Adipocyte (in vitro differentiated cells): Measurements from ENCODE around the gene CFAP74.

Experiments
- DNase-seq: peaks from one replicate; pipeline ENCODE4 v3.0.0-alpha.2; 2015; ENCODE audit warnings: low read depth
- H3K27me3 ChIP-seq: replicated peaks from 2 replicates; pipeline ENCODE4 v1.7.0; 2013; ENCODE audit warnings: mild to moderate bottlenecking, low read length, moderate library complexity; ENCODE audit not compliant: control insufficient read depth, insufficient read depth
- H3K36me3 ChIP-seq: 2 replicates; pipeline ENCODE4 v1.7.0; 2013; ENCODE audit warnings: low read length, mild to moderate bottlenecking, moderate library complexity; ENCODE audit not compliant: control insufficient read depth, insufficient read depth, severe bottlenecking
- H3K4me1 ChIP-seq: 2 replicates; pipeline ENCODE4 v1.7.0; 2013; ENCODE audit warnings: mild to moderate bottlenecking, low read length, moderate library complexity; ENCODE audit not compliant: control insufficient read depth, insufficient read depth
- H3K4me3 ChIP-seq: 2 replicates; pipeline ENCODE4 v1.7.0; 2013; ENCODE audit warnings: mild to moderate bottlenecking, low read length, moderate library complexity
- H3K9ac ChIP-seq: 2 replicates; pipeline ENCODE4 v1.7.0; 2013; ENCODE audit warnings: mild to moderate bottlenecking, low read length, moderate library complexity
- H3K9me3 ChIP-seq: 2 replicates; pipeline ENCODE4 v1.7.0; 2013; ENCODE audit warnings: mild to moderate bottlenecking, low read length, moderate library complexity; ENCODE audit not compliant: control insufficient read depth

Gene CFAP74

DNA sequence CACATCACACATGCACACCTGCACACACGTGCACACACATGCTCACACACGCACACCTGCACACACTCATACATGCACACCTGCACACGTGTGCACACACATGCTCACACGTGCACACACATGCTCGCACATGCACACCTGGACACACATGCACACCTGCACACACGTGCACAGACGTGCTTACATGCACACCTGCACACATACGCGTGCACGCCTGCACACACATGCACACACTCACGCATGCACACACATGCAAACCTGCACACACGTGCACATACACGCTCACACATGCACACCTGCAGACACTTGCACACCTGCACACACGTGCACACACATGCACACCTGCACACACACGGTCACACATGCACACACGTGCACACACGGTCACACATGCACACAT lies 32.6 kb downstream of the CFAP74 start:
- peaks cover 10% of the 10 kb centered on the region for H3K9me3 ChIP-seq
- H3K27me3 ChIP-seq: peaks cover 45% of the 10 kb centered on the region
- H3K9ac ChIP-seq: no peak overlapping the region
- H3K36me3 ChIP-seq: no peaks in the 10 kb centered on the region
- no peak for DNase-seq
- H3K4me1 ChIP-seq: no peaks in the 10 kb centered on the region
- H3K4me3 ChIP-seq: no peak overlapping the region

DNA sequence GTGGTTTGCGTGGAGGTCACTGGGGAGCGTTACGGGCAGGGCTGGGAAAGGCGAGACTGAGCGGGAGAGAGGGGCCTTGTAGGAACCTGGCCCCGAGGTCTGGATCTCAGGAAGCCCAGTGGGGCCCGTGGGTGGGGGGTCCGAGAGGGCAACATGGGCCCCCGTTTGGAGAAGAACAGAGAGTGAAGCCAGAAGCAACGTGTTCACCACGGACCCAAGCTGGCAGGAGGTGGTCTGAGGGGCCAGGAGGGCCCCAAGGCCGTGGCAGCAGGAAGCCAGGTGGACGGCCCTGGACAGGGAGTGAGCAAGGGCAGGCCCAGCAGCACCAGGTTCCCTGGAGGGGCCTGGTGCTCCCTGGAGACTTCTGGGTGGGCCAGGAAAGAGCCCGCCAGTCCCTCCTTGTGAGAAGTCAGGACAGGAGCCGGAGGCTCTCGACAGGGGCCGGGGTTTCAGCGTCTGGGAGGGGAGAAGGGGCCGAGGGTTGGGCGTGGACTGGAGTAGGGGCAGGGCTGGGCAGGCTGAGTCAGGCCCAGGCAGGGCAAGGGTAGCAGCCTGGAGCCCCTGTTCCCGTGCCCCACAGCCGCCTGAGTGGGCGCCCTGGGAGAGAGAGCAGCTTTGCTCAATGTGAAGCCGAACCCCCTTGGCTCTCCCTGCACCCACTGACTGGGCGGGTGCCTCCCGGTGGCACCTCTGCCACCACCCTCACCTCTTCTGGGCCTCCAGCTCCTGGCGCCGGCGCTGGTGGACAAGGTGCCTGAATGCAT lies 33.5 kb downstream of the CFAP74 start:
- Histone ChIP-seq H3K4me1 (no peaks in the 10 kb centered on the region), H3K36me3 (no peaks in the 10 kb centered on the region), H3K9ac (no peak overlapping the region), H3K9me3 (peaks cover 3% of the 10 kb centered on the region), H3K4me3 (no peak overlapping the region), H3K27me3 (peaks cover 47% of the 10 kb centered on the region)
- DNase-seq: no peak

GRCh38 chr1:1969505-1969900 lies 34.1 kb downstream of the CFAP74 start:
- no peak overlapping the region for H3K9ac ChIP-seq

DNA sequence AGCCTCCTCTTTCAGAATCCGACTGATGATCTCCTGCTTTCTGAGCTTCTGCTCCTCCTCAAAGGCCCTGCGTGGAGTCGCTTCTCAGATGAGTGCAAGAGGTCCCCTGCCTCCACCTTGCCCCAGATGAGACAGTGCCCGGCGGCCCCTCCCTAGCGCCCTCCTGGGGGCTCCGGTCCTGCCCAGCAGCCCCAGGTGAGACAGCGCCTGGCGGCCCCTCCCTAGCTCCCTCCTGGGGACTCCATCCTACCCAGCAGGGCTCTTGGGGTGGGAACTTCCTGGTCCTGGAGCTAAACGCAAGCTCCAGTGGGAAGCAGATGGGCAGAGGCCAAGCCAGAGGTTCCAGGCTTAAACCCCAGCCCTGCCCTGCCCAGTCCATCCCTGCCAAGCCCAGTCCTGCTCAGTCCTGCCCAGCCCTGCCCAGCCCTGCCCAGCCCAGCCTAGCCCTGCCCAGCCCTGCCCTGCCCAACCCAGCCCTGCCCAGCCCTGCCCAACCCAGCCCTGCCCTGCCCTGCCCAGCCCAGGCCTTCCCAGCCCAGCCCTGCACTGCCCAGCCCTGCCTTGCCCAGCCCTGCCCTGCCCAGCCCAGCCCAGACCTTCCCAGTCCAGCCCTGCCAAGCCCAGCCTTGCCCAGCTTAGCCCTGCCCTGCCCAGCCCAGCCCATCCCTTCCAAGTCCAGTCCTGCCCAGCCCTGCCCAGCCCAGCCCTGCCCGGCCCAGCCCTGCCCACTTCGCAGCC lies 34.6 kb downstream of the CFAP74 start:
- no peak overlapping the region for H3K9ac ChIP-seq
- no peak overlapping the region for H3K4me3 ChIP-seq
- H3K9me3 ChIP-seq: no peaks in the 10 kb centered on the region
- DNase-seq: no peak
- no peaks in the 10 kb centered on the region for H3K36me3 ChIP-seq
- H3K27me3 ChIP-seq: peaks cover 43% of the 10 kb centered on the region
- no peaks in the 10 kb centered on the region for H3K4me1 ChIP-seq

More at GRCh38 chr1:1969505-1969900, 34.1 kb downstream of the CFAP74 start:
- DNase-seq: no peak
- no peaks in the 10 kb centered on the region for H3K36me3 ChIP-seq
- H3K9me3 ChIP-seq: no peaks in the 10 kb centered on the region
- H3K27me3 ChIP-seq: peaks cover 47% of the 10 kb centered on the region
- H3K4me3 ChIP-seq: no peak overlapping the region
- H3K4me1 ChIP-seq: no peaks in the 10 kb centered on the region

- no peak overlapping the region for H3K9ac ChIP-seq
- H3K27me3 ChIP-seq: peaks cover 40% of the 10 kb centered on the region
- no peaks in the 10 kb centered on the region for H3K36me3 ChIP-seq
- H3K9me3 ChIP-seq: peaks cover 3% of the 10 kb centered on the region
- no peak for DNase-seq
- no peak overlapping the region for H3K4me3 ChIP-seq
- no peaks in the 10 kb centered on the region for H3K4me1 ChIP-seq
Observed at GRCh38 chr1:1967879-1968278, 35.7 kb downstream of the CFAP74 start.

DNA sequence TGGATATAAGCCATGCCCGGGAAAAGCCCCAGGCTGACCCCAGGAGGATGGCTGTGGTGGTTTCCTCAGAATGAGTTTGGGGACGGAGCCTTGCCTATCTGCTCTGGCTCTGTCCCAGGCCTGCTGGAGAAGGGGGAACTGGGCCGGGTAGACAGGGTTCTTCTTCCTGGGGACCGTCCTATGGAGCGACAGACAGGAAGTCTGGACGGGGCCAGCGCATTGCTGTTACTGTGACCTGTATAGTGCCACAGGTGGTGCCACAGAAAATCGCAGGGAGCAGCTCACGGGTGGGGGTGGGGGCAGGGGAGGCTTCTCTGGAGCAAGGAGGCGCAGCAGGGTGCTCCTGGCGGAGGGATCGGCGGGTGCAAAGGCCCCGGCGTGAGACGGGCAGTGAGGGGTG lies 36.4 kb downstream of the CFAP74 start:
- no peaks in the 10 kb centered on the region for H3K4me1 ChIP-seq
- H3K9ac ChIP-seq: no peak overlapping the region
- no peak overlapping the region for H3K4me3 ChIP-seq
- no peak for DNase-seq
- H3K36me3 ChIP-seq: no peaks in the 10 kb centered on the region
- peaks cover 6% of the 10 kb centered on the region for H3K9me3 ChIP-seq
- peaks cover 42% of the 10 kb centered on the region for H3K27me3 ChIP-seq

DNA sequence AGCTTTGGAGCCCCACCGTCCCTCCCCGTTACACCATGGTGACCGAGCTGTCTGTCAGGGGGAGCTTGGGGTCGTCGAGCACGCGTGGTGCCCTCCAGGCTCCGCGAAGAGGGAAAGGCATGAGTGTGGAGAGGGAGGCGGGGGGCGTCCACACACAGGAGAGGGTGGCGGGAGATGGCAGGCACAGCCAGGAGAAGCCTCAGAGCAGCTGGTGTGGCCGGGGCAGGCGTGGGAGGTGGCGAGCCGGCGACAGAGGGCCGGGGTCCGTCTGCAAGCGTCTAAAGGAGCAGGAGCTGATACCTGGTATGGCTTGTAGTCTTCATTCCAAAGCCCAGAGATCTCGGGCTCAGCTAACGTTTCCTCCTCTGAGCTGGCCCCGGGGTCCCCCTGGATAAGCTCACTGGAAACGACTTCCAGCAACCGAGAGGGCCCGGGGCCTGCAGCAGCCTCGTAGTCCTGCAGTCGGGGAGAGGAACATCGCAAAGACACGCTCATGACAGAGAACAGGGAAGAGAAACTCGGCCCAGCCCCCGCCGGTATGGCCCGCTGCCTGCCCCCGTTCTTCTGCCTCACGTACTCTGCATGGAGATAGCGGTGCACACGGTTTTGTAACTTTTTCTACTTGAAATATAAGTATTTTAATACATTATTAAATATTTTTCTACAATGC lies 37.4 kb downstream of the CFAP74 start:
- Histone ChIP-seq H3K4me3 (no peak overlapping the region), H3K9me3 (peaks cover 6% of the 10 kb centered on the region), H3K36me3 (no peaks in the 10 kb centered on the region), H3K4me1 (peaks cover 2% of the 10 kb centered on the region), H3K27me3 (peaks cover 48% of the 10 kb centered on the region), H3K9ac (no peak overlapping the region)
- no peak for DNase-seq

GRCh38 chr1:1965546-1965945 lies 38.0 kb downstream of the CFAP74 start:
- H3K4me1 ChIP-seq: peaks cover 9% of the 10 kb centered on the region
- H3K27me3 ChIP-seq: peaks cover 50% of the 10 kb centered on the region
- H3K4me3 ChIP-seq: no peak overlapping the region
- H3K36me3 ChIP-seq: no peaks in the 10 kb centered on the region
- DNase-seq: no peak
- H3K9ac ChIP-seq: no peak overlapping the region
- H3K9me3 ChIP-seq: peaks cover 6% of the 10 kb centered on the region

DNA sequence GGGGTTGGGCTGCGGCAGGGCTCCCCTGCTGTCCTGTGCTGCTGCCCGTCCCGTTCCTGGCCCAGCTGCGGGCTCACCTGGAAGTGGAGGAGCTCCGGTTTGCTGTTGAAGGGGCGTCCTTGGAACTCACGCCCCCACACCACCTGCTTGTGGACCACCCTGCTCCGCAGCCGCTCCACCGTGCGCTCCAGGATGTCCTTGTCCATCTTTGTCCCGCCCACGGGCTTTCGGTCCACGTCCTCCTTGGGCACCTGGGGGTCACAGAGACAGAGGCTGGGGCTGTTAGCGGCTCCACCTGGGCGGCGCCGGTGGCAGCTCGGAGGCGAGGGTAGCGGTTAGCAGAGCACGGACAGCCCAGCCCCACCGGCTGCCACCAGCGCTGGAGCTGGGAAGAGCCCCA lies 38.8 kb downstream of the CFAP74 start:
- peaks cover 46% of the 10 kb centered on the region for H3K27me3 ChIP-seq

GRCh38 chr1:1963570-1963969 lies 40.0 kb downstream of the CFAP74 start:
- Histone ChIP-seq H3K4me3 (no peak overlapping the region), H3K9me3 (peaks cover 6% of the 10 kb centered on the region), H3K36me3 (no peaks in the 10 kb centered on the region), H3K4me1 (peaks cover 20% of the 10 kb centered on the region), H3K9ac (no peak overlapping the region), H3K27me3 (peaks cover 43% of the 10 kb centered on the region)
- DNase-seq: no peak

More for the DNA sequence above, 38.8 kb downstream of the CFAP74 start:
- no peak for DNase-seq
- Histone ChIP-seq H3K9ac (no peak overlapping the region), H3K36me3 (no peaks in the 10 kb centered on the region), H3K4me3 (no peak overlapping the region), H3K9me3 (peaks cover 6% of the 10 kb centered on the region), H3K4me1 (peaks cover 16% of the 10 kb centered on the region)

GRCh38 chr1:1962752-1963151 lies 40.8 kb downstream of the CFAP74 start:
- H3K9ac ChIP-seq: no peak overlapping the region
- H3K36me3 ChIP-seq: no peaks in the 10 kb centered on the region
- no peak for DNase-seq
- no peak overlapping the region for H3K4me3 ChIP-seq
- peaks cover 6% of the 10 kb centered on the region for H3K9me3 ChIP-seq
- peaks cover 20% of the 10 kb centered on the region for H3K4me1 ChIP-seq
- H3K27me3 ChIP-seq: peaks cover 43% of the 10 kb centered on the region
